ENCODE data around the gene TMEM208.

Gene TMEM208

DNA sequence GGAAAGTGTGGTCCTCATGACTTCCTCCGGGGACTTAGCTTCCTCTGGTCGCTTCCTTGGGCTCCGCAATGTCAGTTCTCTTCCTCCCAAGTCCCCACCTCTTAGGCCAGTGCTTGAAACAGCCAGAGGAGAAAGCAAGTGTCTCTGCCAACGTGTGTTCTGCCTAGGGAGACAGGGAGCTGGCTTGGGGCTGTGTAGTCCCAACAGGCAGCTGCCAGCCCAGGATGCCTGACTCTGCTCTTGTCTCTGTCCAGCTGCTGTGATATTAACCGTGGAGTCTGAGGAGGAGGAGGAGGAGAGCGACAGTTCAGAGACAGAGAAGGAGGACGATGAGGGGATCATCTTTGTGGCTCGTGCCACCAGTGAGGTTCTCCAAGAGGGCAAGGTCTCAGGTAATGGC lies 38.9 kb downstream of the TMEM208 start:
- Histone ChIP-seq H3K36me3 (ENCODE audit: insufficient read depth, low read length) (no peaks in the 10 kb centered on the region), H3K27me3 (ENCODE audit: insufficient read depth, low read length) (no peaks in the 10 kb centered on the region), H3K4me1 (ENCODE audit: control insufficient read depth, insufficient read depth, low read length, unreplicated experiment) (peaks cover 26% of the 10 kb centered on the region), H3K27ac (ENCODE audit: low read depth, low read length) (no peak overlapping the region), H3K79me2 (ENCODE audit: control insufficient read depth, insufficient read depth, low read length, unreplicated experiment) (no peaks in the 10 kb centered on the region), H3K4me3 (ENCODE audit: low read depth, low read length) (no peak overlapping the region), H2AFZ (ENCODE audit: low read length, unreplicated experiment) (no peak overlapping the region)

- Histone ChIP-seq H3K79me2 (ENCODE audit: control insufficient read depth, insufficient read depth, low read length, unreplicated experiment) (no peaks in the 10 kb centered on the region), H3K27ac (ENCODE audit: low read depth, low read length) (peak overlapping the region; percentile 73), H3K4me3 (ENCODE audit: low read depth, low read length) (no peak overlapping the region), H3K27me3 (ENCODE audit: insufficient read depth, low read length) (no peaks in the 10 kb centered on the region), H3K36me3 (ENCODE audit: insufficient read depth, low read length) (no peaks in the 10 kb centered on the region), H3K4me1 (ENCODE audit: control insufficient read depth, insufficient read depth, low read length, unreplicated experiment) (peaks cover 26% of the 10 kb centered on the region), H2AFZ (ENCODE audit: low read length, unreplicated experiment) (no peak overlapping the region)
These were observed 41.2 kb downstream of the TMEM208 start for GRCh38 chr16:67268136-67268579.

DNA sequence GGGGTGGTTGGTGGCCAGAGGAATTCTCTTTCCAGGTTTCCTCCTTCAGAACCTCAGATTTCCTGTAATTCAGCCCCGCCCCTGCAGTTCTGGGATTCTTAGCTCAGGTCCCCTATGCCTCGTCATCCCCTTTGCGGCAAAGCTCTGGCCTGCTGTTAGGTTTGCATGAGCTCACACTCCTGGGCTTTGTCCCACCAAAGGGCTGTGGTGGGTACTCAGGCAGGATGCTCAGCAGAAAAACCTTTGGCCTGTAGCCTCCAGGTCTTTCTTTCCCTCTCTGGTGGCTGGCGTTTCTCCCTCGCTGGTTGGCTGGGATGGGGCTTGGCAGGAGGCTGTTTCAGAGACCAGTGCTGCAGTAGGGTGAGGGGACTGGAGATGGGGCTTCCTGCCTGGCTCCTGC lies 42.8 kb downstream of the TMEM208 start:
- H3K36me3 ChIP-seq (ENCODE audit: insufficient read depth, low read length), result no peaks in the 10 kb centered on the region
- no peak overlapping the region for H3K4me3 ChIP-seq (ENCODE audit: low read depth, low read length)

DNA sequence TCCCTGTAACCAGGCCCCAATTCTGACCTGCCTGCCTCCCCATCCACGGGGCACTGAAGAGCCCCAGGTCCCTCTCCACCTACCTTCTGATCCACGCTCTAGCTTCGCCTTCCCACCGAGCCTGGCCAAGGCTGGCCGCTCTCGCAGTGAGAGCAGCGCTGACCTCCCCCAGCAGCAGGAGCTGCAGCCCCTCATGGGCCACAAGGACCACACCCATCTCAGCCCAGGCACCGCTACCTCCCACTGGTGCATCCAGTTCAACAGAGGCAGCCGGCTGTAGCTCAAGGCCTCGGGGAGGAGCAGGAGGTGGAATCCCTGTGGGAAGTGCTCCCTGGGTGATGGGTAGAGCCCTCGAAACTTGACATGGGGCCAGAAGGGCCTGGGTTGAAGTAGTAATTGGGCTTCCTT lies 44.0 kb downstream of the TMEM208 start:
- no peak overlapping the region for H3K27ac ChIP-seq (ENCODE audit: low read depth, low read length)

More for the DNA sequence above, 42.8 kb downstream of the TMEM208 start:
- Histone ChIP-seq H3K27ac (ENCODE audit: low read depth, low read length) (peak overlapping the region; percentile 85; the same call in 1 of the 2 replicates), H3K27me3 (ENCODE audit: insufficient read depth, low read length) (no peaks in the 10 kb centered on the region), H3K4me1 (ENCODE audit: control insufficient read depth, insufficient read depth, low read length, unreplicated experiment) (peaks cover 26% of the 10 kb centered on the region), H2AFZ (ENCODE audit: low read length, unreplicated experiment) (no peak overlapping the region), H3K79me2 (ENCODE audit: control insufficient read depth, insufficient read depth, low read length, unreplicated experiment) (no peaks in the 10 kb centered on the region)

DNA sequence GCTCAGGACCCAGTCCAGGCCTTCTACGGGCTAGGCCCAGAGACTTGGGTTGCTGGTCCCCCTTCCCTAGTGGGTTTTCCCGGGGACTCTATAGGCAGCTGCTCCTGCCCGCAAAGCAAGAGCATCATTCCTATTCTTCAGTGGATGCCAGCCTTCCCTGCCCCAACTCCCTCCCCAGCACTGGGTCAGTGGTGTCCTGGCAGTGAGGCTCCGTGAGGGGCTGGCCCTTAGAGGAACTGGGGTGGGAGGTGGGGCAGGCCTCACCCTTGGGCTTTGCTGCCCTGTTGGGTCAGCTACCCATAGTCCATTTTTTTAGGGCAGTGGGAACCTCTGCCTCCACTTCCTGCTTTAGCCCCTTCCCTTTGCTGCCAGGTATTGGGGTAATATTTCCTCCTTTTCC lies 44.5 kb downstream of the TMEM208 start:
- Histone ChIP-seq H3K27ac (ENCODE audit: low read depth, low read length) (no peak overlapping the region), H3K27me3 (ENCODE audit: insufficient read depth, low read length) (no peaks in the 10 kb centered on the region), H3K4me1 (ENCODE audit: control insufficient read depth, insufficient read depth, low read length, unreplicated experiment) (peaks cover 31% of the 10 kb centered on the region), H2AFZ (ENCODE audit: low read length, unreplicated experiment) (no peak overlapping the region), H3K36me3 (ENCODE audit: insufficient read depth, low read length) (peaks cover 2% of the 10 kb centered on the region; the same call in 1 of the 2 replicates), H3K4me3 (ENCODE audit: low read depth, low read length) (no peak overlapping the region), H3K79me2 (ENCODE audit: control insufficient read depth, insufficient read depth, low read length, unreplicated experiment) (peaks cover 10% of the 10 kb centered on the region)

More for the DNA sequence above, 44.0 kb downstream of the TMEM208 start:
- Histone ChIP-seq H3K36me3 (ENCODE audit: insufficient read depth, low read length) (no peaks in the 10 kb centered on the region), H3K27me3 (ENCODE audit: insufficient read depth, low read length) (no peaks in the 10 kb centered on the region), H2AFZ (ENCODE audit: low read length, unreplicated experiment) (no peak overlapping the region), H3K4me3 (ENCODE audit: low read depth, low read length) (no peak overlapping the region), H3K4me1 (ENCODE audit: control insufficient read depth, insufficient read depth, low read length, unreplicated experiment) (peaks cover 28% of the 10 kb centered on the region), H3K79me2 (ENCODE audit: control insufficient read depth, insufficient read depth, low read length, unreplicated experiment) (peaks cover 5% of the 10 kb centered on the region)

- Histone ChIP-seq H3K36me3 (ENCODE audit: insufficient read depth, low read length) (peaks cover 4% of the 10 kb centered on the region; the same call in 1 of the 2 replicates), H2AFZ (ENCODE audit: low read length, unreplicated experiment) (no peak overlapping the region), H3K4me1 (ENCODE audit: control insufficient read depth, insufficient read depth, low read length, unreplicated experiment) (peaks cover 31% of the 10 kb centered on the region), H3K27me3 (ENCODE audit: insufficient read depth, low read length) (no peaks in the 10 kb centered on the region), H3K27ac (ENCODE audit: low read depth, low read length) (no peak overlapping the region), H3K4me3 (ENCODE audit: low read depth, low read length) (no peak overlapping the region), H3K79me2 (ENCODE audit: control insufficient read depth, insufficient read depth, low read length, unreplicated experiment) (peaks cover 22% of the 10 kb centered on the region)
These were observed 48.4 kb downstream of the TMEM208 start for GRCh38 chr16:67275321-67275720.

DNA sequence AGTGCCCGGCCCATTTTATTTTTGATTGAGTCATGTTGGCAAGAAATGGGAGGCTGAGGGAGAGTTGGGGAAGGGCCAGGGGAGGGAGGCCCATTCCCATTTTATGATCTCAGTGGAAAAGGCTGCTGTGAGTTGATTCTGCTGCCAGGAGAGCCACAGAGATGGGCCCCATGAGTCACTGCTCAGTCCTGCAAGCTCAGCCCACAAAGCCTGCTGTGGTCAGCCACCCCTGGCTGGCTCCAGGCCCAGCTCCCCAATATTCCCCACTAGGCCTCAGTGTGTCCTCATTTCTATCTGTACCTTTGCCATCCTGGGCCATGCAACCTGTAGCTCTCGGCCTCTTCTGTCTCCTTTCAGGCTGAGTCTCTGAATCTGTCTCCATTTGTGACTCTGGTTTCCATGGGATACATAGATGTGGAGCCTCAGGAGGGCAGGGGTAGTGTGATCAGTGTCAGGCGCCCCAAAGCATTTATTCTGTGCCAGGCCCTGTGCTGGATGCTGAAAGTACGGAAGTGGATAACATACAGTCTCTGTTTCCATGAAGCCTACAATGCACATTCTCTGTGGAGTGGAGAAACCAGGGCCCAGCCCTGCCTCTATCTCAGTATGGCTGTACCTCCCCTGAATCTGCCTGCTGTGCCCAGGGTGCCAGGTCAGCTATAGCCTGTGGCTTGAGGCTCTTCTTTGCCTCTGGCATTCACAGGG lies 50.5 kb downstream of the TMEM208 start:
- H3K27ac ChIP-seq (ENCODE audit: low read depth, low read length), result peak overlapping the region; percentile 95
- peaks cover 35% of the 10 kb centered on the region for H3K4me1 ChIP-seq (ENCODE audit: control insufficient read depth, insufficient read depth, low read length, unreplicated experiment)
- no peaks in the 10 kb centered on the region for H3K27me3 ChIP-seq (ENCODE audit: insufficient read depth, low read length)
- no peak overlapping the region for H2AFZ ChIP-seq (ENCODE audit: low read length, unreplicated experiment)
- peak overlapping the region; percentile 85 for H3K4me3 ChIP-seq (ENCODE audit: low read depth, low read length)
- peaks cover 5% of the 10 kb centered on the region; the same call in 1 of the 2 replicates for H3K36me3 ChIP-seq (ENCODE audit: insufficient read depth, low read length)
- peaks cover 26% of the 10 kb centered on the region for H3K79me2 ChIP-seq (ENCODE audit: control insufficient read depth, insufficient read depth, low read length, unreplicated experiment)

DNA sequence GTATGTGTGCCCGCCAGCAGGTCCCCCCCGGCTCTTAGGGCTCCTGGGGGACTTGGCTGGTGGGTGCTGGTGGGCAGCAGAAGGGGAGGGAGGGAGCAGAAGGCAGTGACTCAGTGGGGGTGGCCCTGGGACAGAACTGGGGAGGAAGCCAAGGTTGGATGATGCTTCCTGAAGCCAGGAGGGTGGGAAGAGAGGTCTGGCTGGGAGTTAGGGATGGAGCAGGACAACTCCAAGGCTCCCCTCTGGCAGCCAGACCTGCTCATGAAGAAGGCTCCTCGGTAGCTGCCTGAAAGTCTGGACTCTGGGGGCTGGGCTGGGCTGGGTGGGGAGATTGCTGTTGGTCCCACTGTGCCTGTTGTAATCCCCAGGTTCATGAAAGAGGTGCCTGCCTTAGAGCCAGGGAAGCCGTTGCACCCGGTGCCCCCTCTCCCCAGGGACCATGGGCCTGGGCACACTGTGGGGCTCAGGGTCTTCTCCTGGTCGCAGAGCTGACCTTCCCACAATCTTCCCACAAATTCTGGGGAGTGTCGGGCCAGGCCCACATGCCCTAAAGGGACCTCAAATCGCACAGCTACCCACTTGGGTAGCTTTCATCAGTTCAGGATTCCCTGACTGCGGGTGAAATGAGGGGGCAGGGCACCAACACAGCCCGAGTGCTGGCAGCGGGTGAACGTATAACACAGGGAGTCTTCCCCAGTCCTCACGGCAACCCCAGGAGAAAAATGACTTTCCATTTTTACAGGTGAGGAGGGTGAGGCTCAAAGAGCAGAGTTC lies 51.3 kb downstream of the TMEM208 start:
- Histone ChIP-seq H3K36me3 (ENCODE audit: insufficient read depth, low read length) (peaks cover 13% of the 10 kb centered on the region; the same call in 1 of the 2 replicates), H3K79me2 (ENCODE audit: control insufficient read depth, insufficient read depth, low read length, unreplicated experiment) (peaks cover 26% of the 10 kb centered on the region), H2AFZ (ENCODE audit: low read length, unreplicated experiment) (no peak overlapping the region), H3K4me3 (ENCODE audit: low read depth, low read length) (peak overlapping the region; percentile 85), H3K4me1 (ENCODE audit: control insufficient read depth, insufficient read depth, low read length, unreplicated experiment) (peaks cover 35% of the 10 kb centered on the region), H3K27ac (ENCODE audit: low read depth, low read length) (peak overlapping the region; percentile 95), H3K27me3 (ENCODE audit: insufficient read depth, low read length) (no peaks in the 10 kb centered on the region)
